ENCODE results near the gene ADCY3. TPM values are rescaled to one million over a fixed set of nuclear protein-coding genes. Genes with fewer than 3 reads are reported as not detected.

Gene ADCY3
- polyA plus RNA-seq, 1 donor from 2014 or later, result 28.8 TPM

- Histone ChIP-seq H3K4me2 (ENCODE audit: low read length) (no peak overlapping the region), H3K9ac (ENCODE audit: low read length) (no peak overlapping the region), H3K79me2 (replicated peaks; ENCODE audit: insufficient read depth, low read length) (no peaks in the 10 kb centered on the region), H3K27me3 (ENCODE audit: insufficient read depth, low read depth, low read length) (no peaks in the 10 kb centered on the region), H3K4me3 (ENCODE audit: low read length) (no peak overlapping the region), H3K36me3 (ENCODE audit: insufficient read depth, low read length) (no peaks in the 10 kb centered on the region), H3K27ac (ENCODE audit: low read length) (no peak overlapping the region), H3K9me3 (ENCODE audit: low read length) (no peaks in the 10 kb centered on the region), H2AFZ (ENCODE audit: low read depth, low read length) (no peak overlapping the region), H4K20me1 (ENCODE audit: insufficient read depth) (no peaks in the 10 kb centered on the region), H3F3A (ENCODE audit: insufficient read depth, low read length, poor library complexity, severe bottlenecking) (no peaks in the 10 kb centered on the region), H3K9me2 (ENCODE audit: insufficient read depth, low read length) (no peaks in the 10 kb centered on the region)
- TF ChIP-seq EP300 (conservative IDR thresholded peaks at IDR 0.05; ENCODE audit: poor library complexity, severe bottlenecking) (no peak), REST (IDR thresholded peaks at IDR 0.05; ENCODE audit: borderline replicate concordance) (no peak)
Measured at GRCh38 chr2:24832073-24832461, 88.0 kb downstream of the ADCY3 start.

GRCh38 chr2:24831221-24832072, 88.6 kb downstream of the ADCY3 start:
- Histone ChIP-seq H2AFZ (ENCODE audit: low read depth, low read length) (no peak overlapping the region), H3K9me3 (ENCODE audit: low read length) (no peaks in the 10 kb centered on the region), H3K4me2 (ENCODE audit: low read length) (no peak overlapping the region), H3K4me3 (ENCODE audit: low read length) (no peak overlapping the region), H3K9ac (ENCODE audit: low read length) (no peak overlapping the region), H4K20me1 (ENCODE audit: insufficient read depth) (no peaks in the 10 kb centered on the region), H3K9me2 (ENCODE audit: insufficient read depth, low read length) (no peaks in the 10 kb centered on the region), H3K36me3 (ENCODE audit: insufficient read depth, low read length) (no peaks in the 10 kb centered on the region), H3F3A (ENCODE audit: insufficient read depth, low read length, poor library complexity, severe bottlenecking) (no peaks in the 10 kb centered on the region), H3K27me3 (ENCODE audit: insufficient read depth, low read depth, low read length) (no peaks in the 10 kb centered on the region), H3K79me2 (replicated peaks; ENCODE audit: insufficient read depth, low read length) (no peaks in the 10 kb centered on the region), H3K27ac (ENCODE audit: low read length) (no peak overlapping the region)
- no peak for TF ChIP-seq SMC3 (conservative IDR thresholded peaks at IDR 0.05; ENCODE audit: poor library complexity)

- H2AFZ ChIP-seq (ENCODE audit: low read depth, low read length), result no peak overlapping the region
- no peak overlapping the region for H3K4me3 ChIP-seq (ENCODE audit: low read length)
- H3K4me2 ChIP-seq (ENCODE audit: low read length), result no peak overlapping the region
- no peaks in the 10 kb centered on the region for H3K9me2 ChIP-seq (ENCODE audit: insufficient read depth, low read length)
- TF ChIP-seq MXI1 (conservative IDR thresholded peaks at IDR 0.05; ENCODE audit: poor library complexity, severe bottlenecking) (no peak), RAD21 (conservative IDR thresholded peaks at IDR 0.05) (no peak), EP300 (conservative IDR thresholded peaks at IDR 0.05; ENCODE audit: poor library complexity, severe bottlenecking) (no peak), TAF1 (IDR thresholded peaks at IDR 0.05; ENCODE audit: low read depth) (no peak), REST (IDR thresholded peaks at IDR 0.05; ENCODE audit: borderline replicate concordance) (no peak), CTCF (IDR thresholded peaks at IDR 0.05; ENCODE audit: poor library complexity, severe bottlenecking) (no peak), EZH2 (IDR thresholded peaks at IDR 0.05; ENCODE audit: borderline replicate concordance, insufficient read depth, low read length, poor library complexity, severe bottlenecking) (no peak), SMC3 (conservative IDR thresholded peaks at IDR 0.05; ENCODE audit: poor library complexity) (no peak), POLR2AphosphoS5 (IDR thresholded peaks at IDR 0.05) (no peak)
- H3K36me3 ChIP-seq (ENCODE audit: insufficient read depth, low read length), result no peaks in the 10 kb centered on the region
- H3K9me3 ChIP-seq (ENCODE audit: low read length), result no peaks in the 10 kb centered on the region
- H3K9ac ChIP-seq (ENCODE audit: low read length), result no peak overlapping the region
- H3K79me2 ChIP-seq (replicated peaks; ENCODE audit: insufficient read depth, low read length), result no peaks in the 10 kb centered on the region
- H3F3A ChIP-seq (ENCODE audit: insufficient read depth, low read length, poor library complexity, severe bottlenecking), result no peaks in the 10 kb centered on the region
- no peak overlapping the region for H3K27ac ChIP-seq (ENCODE audit: low read length)
- H3K27me3 ChIP-seq (ENCODE audit: insufficient read depth, low read depth, low read length), result no peaks in the 10 kb centered on the region
- H4K20me1 ChIP-seq (ENCODE audit: insufficient read depth), result no peaks in the 10 kb centered on the region
Measured at GRCh38 chr2:24830786-24831185, 89.3 kb downstream of the ADCY3 start.

Measured in neural cell (in vitro differentiated cells).